ENCODE measurements around the gene ZNF613. TPM values are rescaled to one million over a fixed set of nuclear protein-coding genes. Genes with fewer than 3 reads are reported as not detected.
"Not testable (repeated sequence)": the region's sequence is repeated elsewhere in the genome, so short reads cannot be mapped to it uniquely, and the experiment has no call there.

The ZNF613 gene
- total and polyA plus RNA-seq, 2 donors (not counting 1 experiment from before 2014, with no cell fraction given), result 3.0 to 7.0 TPM

DNA sequence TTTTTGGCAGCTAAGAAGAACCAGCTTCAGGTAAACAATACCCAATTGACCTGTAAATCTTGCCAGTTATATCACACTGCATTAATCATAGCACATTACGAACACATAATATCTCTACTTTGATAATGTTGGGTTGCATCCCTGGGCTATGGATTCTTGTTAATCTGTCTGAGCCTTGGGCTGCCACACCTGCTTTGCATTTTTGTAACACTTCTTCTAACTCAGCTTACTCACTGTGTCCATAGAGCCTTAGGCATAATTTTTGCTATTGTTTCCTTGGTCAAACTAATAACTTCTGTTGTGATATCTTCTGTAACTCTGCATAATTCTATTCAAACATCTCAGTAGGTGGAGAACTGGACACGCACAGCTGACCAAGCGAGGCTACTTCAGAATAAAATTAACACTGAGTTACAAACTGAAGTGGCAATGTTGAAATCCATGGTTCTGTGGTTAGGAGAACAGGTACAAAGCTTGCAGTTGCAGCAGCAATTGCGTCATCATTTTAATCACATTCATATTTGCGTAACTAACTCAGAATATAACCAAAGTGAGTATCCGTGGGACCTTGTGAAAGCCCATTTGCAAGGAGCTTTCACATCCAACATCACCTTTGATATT is 53.0 kb downstream of the ZNF613 start:
- DNase-seq (no peak), ATAC-seq (ENCODE audit: low read depth) (no peak)
- WGBS (ENCODE audit: insufficient coverage), result 100% methylated on average over 2 of the region's 6 CpGs
- intact Hi-C loops (cut with micrococcal nuclease), result no loop called here
- ChIA-PET POLR2A (no interaction called here), CTCF (no interaction called here)
- TF ChIP-seq, protein P1, sequence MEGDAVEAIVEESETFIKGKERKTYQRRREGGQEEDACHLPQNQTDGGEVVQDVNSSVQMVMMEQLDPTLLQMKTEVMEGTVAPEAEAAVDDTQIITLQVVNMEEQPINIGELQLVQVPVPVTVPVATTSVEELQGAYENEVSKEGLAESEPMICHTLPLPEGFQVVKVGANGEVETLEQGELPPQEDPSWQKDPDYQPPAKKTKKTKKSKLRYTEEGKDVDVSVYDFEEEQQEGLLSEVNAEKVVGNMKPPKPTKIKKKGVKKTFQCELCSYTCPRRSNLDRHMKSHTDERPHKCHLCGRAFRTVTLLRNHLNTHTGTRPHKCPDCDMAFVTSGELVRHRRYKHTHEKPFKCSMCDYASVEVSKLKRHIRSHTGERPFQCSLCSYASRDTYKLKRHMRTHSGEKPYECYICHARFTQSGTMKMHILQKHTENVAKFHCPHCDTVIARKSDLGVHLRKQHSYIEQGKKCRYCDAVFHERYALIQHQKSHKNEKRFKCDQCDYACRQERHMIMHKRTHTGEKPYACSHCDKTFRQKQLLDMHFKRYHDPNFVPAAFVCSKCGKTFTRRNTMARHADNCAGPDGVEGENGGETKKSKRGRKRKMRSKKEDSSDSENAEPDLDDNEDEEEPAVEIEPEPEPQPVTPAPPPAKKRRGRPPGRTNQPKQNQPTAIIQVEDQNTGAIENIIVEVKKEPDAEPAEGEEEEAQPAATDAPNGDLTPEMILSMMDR (IDR thresholded peaks at IDR 0.05), result no peak
- no peak for TF ChIP-seq EZH2 (IDR thresholded peaks at IDR 0.05; ENCODE audit: borderline replicate concordance, insufficient read depth, low read depth, low read length, poor library complexity, severe bottlenecking)
- Mint-ChIP-seq H3K27ac (no peak overlapping the region), H3K9me3 (ENCODE audit: insufficient read depth) (peaks cover 40% of the 10 kb centered on the region), H3K27me3 (no peaks in the 10 kb centered on the region), H3K4me1 (peaks cover 6% of the 10 kb centered on the region), H3K4me3 (no peak overlapping the region)
- H3K27me3 ChIP-seq (replicated peaks in 1 of 4; ENCODE audit: control extremely low read depth in 1 of 4, control insufficient read depth in 3 of 4, insufficient read depth in 4 of 4, low read length in 3 of 4), result no peaks in the 10 kb centered on the region
- H4K20me1 ChIP-seq (ENCODE audit: control insufficient read depth, insufficient read depth, low read length, poor library complexity, severe bottlenecking), result no peaks in the 10 kb centered on the region
- H3K36me3 ChIP-seq (replicated peaks in 1 of 2; ENCODE audit: control extremely low read depth in 1 of 2, control insufficient read depth in 1 of 2, extremely low read depth in 1 of 2, insufficient read depth in 2 of 2, low read length in 1 of 2), result peaks cover 1 to 43% of the 10 kb centered on the region in 2 experiments
- H3K79me2 ChIP-seq (ENCODE audit: control insufficient read depth, insufficient read depth, low read length), result peaks cover 96% of the 10 kb centered on the region
- no peak overlapping the region for H3K9ac ChIP-seq (ENCODE audit: low read length)
- H3K4me3 ChIP-seq (ENCODE audit: control extremely low read depth in 1 of 5, extremely low read depth in 1 of 5, insufficient read depth in 1 of 5, low read depth in 2 of 5, low read length in 4 of 5), result no peak overlapping the region
- no peak overlapping the region for H2AFZ ChIP-seq (ENCODE audit: insufficient read depth, low read depth, low read length, poor library complexity, severe bottlenecking)
- H3K4me1 ChIP-seq (ENCODE audit: control insufficient read depth in 2 of 2, insufficient read depth in 2 of 2, low read length in 2 of 2), result peaks cover under 1 to 1% of the 10 kb centered on the region in 2 donors
- H3K9me3 ChIP-seq (ENCODE audit: control extremely low read depth in 1 of 3, control insufficient read depth in 2 of 3, insufficient read depth in 1 of 3, low read length in 2 of 3), result peaks cover 9 to 83% (median 64%) of the 10 kb centered on the region in 3 donors
- no peak overlapping the region for H3K4me2 ChIP-seq (replicated peaks; ENCODE audit: low read depth, low read length, poor library complexity, severe bottlenecking)
- no peak overlapping the region for H3K27ac ChIP-seq (ENCODE audit: low read length in 2 of 2)

DNA sequence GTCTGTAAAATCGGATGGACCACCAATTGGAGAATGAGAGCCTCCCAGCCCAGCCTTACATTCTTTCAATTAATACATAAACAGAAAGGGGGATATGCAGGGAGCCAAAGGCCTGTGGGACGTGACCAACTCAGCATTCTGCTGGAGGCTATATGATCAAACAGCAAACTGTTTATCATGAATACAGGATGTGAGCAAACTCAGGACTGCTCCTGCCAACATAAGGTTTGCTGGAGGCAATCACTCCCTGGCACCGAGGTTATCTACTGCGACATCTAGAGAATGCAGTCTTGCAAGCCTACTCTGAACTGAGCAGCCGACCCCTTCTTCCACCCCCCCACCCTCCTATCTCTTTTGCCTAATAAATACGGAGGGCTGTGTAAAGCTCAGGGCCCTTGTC is 53.7 kb downstream of the ZNF613 start:
- H3K9me3 Mint-ChIP-seq (ENCODE audit: insufficient read depth), result peaks cover 40% of the 10 kb centered on the region
- intact Hi-C loops (cut with micrococcal nuclease); H3K4me1 Mint-ChIP-seq; H3K4me3 ChIP-seq (ENCODE audit: control extremely low read depth in 1 of 5, extremely low read depth in 1 of 5, insufficient read depth in 1 of 5, low read depth in 2 of 5, low read length in 4 of 5); H3K4me1 ChIP-seq (ENCODE audit: control insufficient read depth in 2 of 2, insufficient read depth in 2 of 2, low read length in 2 of 2); H4K20me1 ChIP-seq (ENCODE audit: control insufficient read depth, insufficient read depth, low read length, poor library complexity, severe bottlenecking); H3K4me2 ChIP-seq (replicated peaks; ENCODE audit: low read depth, low read length, poor library complexity, severe bottlenecking); H3K27ac ChIP-seq (ENCODE audit: low read length in 2 of 2); H3K27me3 ChIP-seq (replicated peaks in 1 of 4; ENCODE audit: control extremely low read depth in 1 of 4, control insufficient read depth in 3 of 4, insufficient read depth in 4 of 4, low read length in 3 of 4); H3K4me3 Mint-ChIP-seq; ATAC-seq (ENCODE audit: low read depth); H3K9ac ChIP-seq (ENCODE audit: low read length); H3K27ac Mint-ChIP-seq; CTCF ChIA-PET; DNase-seq; H3K27me3 Mint-ChIP-seq; H2AFZ ChIP-seq (ENCODE audit: insufficient read depth, low read depth, low read length, poor library complexity, severe bottlenecking): not testable (repeated sequence)
- peaks cover 9 to 82% (median 62%) of the 10 kb centered on the region in 3 donors for H3K9me3 ChIP-seq (ENCODE audit: control extremely low read depth in 1 of 3, control insufficient read depth in 2 of 3, insufficient read depth in 1 of 3, low read length in 2 of 3)
- POLR2A ChIA-PET, result interaction anchor here (0.6 kb wide), 1 partner anchor 1178 kb away, joined by 3 read pairs; no protein-coding TSS in a partner anchor
- WGBS (ENCODE audit: insufficient coverage), result 100% methylated on average over 4 of the region's 6 CpGs
- H3K36me3 ChIP-seq (replicated peaks in 1 of 2; ENCODE audit: control extremely low read depth in 1 of 2, control insufficient read depth in 1 of 2, extremely low read depth in 1 of 2, insufficient read depth in 2 of 2, low read length in 1 of 2), result peaks cover 1 to 40% of the 10 kb centered on the region in 2 experiments
- peaks cover 99% of the 10 kb centered on the region for H3K79me2 ChIP-seq (ENCODE audit: control insufficient read depth, insufficient read depth, low read length)

Data from B cell (primary cell).